NCI-H460 (cell line): ENCODE data around the gene RBM22. TPM values are rescaled to one million over a fixed set of nuclear protein-coding genes. Genes with fewer than 3 reads are reported as not detected.

Experiments
- total RNA-seq: library from RNA; depleted of rRNA; stranded (reverse); fragments of >200 nt; shearing (Covaris generic); gene quantifications from 2 replicates; pipeline ENCODE4 v1.2.3, GENCODE V29; 2014; rRNA removed

RBM22 gene
- total RNA-seq, 1 experiment from 2014 or later = 53.6 TPM

Other genes with a start within 250 kb of the RBM22 start
- gene NDST1, start 192.9 kb downstream of the RBM22 start, total RNA-seq = 19.5 and 20.8 TPM in 2 replicates
- 11.0 and 11.3 TPM in 2 replicates for gene SYNPO, start 60.4 kb downstream of the RBM22 start, total RNA-seq
- gene MYOZ3, start 39.8 kb downstream of the RBM22 start, total RNA-seq = not detected in 2 replicates
- 65.3 and 66.4 TPM in 2 replicates for gene DCTN4, start 58.0 kb upstream of the RBM22 start, total RNA-seq
- 8.0 and 8.2 TPM in 2 replicates for gene SMIM3, start 77.7 kb upstream of the RBM22 start, total RNA-seq
- not detected in 2 replicates for gene IRGM, start 145.5 kb upstream of the RBM22 start, total RNA-seq
- 0.05 and 0.06 TPM in 2 replicates for gene ZNF300, start 203.9 kb upstream of the RBM22 start, total RNA-seq